H9 (cell line): ENCODE measurements around the gene KRTAP10-3. TPM values are rescaled to one million over a fixed set of nuclear protein-coding genes. Genes with fewer than 3 reads are reported as not detected.

Source experiments
- DNase-seq: peaks from one replicate; pipeline ENCODE4 v3.0.0-alpha.2; 2017
- H2AFZ ChIP-seq: one replicate; pipeline ENCODE4 v1.6.1; 2013; ENCODE audit warnings: mild to moderate bottlenecking, low read length, control low read depth, moderate library complexity
- H2AK5ac ChIP-seq: 2 replicates; pipeline ENCODE4 v1.6.1; 2013; ENCODE audit warnings: low read length, control low read depth, mixed read lengths; ENCODE audit not compliant: insufficient read length
- H2BK120ac ChIP-seq: one replicate; pipeline ENCODE4 v1.6.1; 2013; ENCODE audit warnings: low read depth, mild to moderate bottlenecking, low read length, control low read depth, inconsistent platforms; ENCODE audit not compliant: poor library complexity, severe bottlenecking
- H2BK12ac ChIP-seq: 2 replicates; pipeline ENCODE4 v1.6.1; 2013; ENCODE audit warnings: low read length, control low read depth, mixed read lengths, low read depth; ENCODE audit not compliant: insufficient read length
- H2BK15ac ChIP-seq: 2 replicates; pipeline ENCODE4 v1.6.1; 2013; ENCODE audit warnings: low read depth, low read length, control low read depth
- H2BK20ac ChIP-seq: one replicate; pipeline ENCODE4 v1.6.1; 2013; ENCODE audit warnings: low read depth, mild to moderate bottlenecking, low read length, control low read depth, inconsistent platforms; ENCODE audit not compliant: poor library complexity, severe bottlenecking
- H2BK5ac ChIP-seq: 2 replicates; pipeline ENCODE4 v1.6.1; 2013; ENCODE audit warnings: low read length, control low read depth, mixed read lengths; ENCODE audit not compliant: insufficient read length
- H3K14ac ChIP-seq: 2 replicates; pipeline ENCODE4 v1.6.1; 2013; ENCODE audit warnings: low read length, control low read depth; ENCODE audit not compliant: insufficient read depth
- H3K18ac ChIP-seq: 2 replicates; pipeline ENCODE4 v1.6.1; 2013; ENCODE audit warnings: low read depth, mild to moderate bottlenecking, mixed read lengths, low read length, control low read depth; ENCODE audit not compliant: insufficient read length
- H3K23ac ChIP-seq: 2 replicates; pipeline ENCODE4 v1.6.1; 2013; ENCODE audit warnings: low read length, control low read depth, mixed read lengths, low read depth; ENCODE audit not compliant: insufficient read length
- H3K23me2 ChIP-seq: 2 replicates; pipeline ENCODE4 v1.6.1; 2013; ENCODE audit warnings: low read depth, mild to moderate bottlenecking, mixed read lengths, low read length, control low read depth; ENCODE audit not compliant: insufficient read length, poor library complexity, severe bottlenecking
- H3K27ac ChIP-seq: 2 replicates; pipeline ENCODE4 v1.5.1; 2013; ENCODE audit warnings: low read length, control low read depth, mixed read lengths, low read depth; ENCODE audit not compliant: insufficient read length
- H3K27me3 ChIP-seq: 2 replicates; pipeline ENCODE4 v1.6.1; 2013; ENCODE audit warnings: low read length, control low read depth, inconsistent platforms; ENCODE audit not compliant: insufficient read depth
- H3K4ac ChIP-seq: 2 replicates; pipeline ENCODE4 v1.6.1; 2013; ENCODE audit warnings: low read depth, mild to moderate bottlenecking, control low read depth, inconsistent platforms, low read length, moderate library complexity
- H3K4me1 ChIP-seq: 2 replicates; pipeline ENCODE4 v1.6.1; 2013; ENCODE audit warnings: low read length, control low read depth, inconsistent platforms; ENCODE audit not compliant: insufficient read depth
- H3K4me2 ChIP-seq: 2 replicates; pipeline ENCODE4 v1.6.1; 2013; ENCODE audit warnings: low read length, control low read depth, mixed read lengths; ENCODE audit not compliant: insufficient read length, insufficient read depth
- H3K56ac ChIP-seq: 2 replicates; pipeline ENCODE4 v1.6.1; 2013; ENCODE audit warnings: low read depth, mild to moderate bottlenecking, mixed read lengths, low read length, control low read depth; ENCODE audit not compliant: insufficient read length
- H3K79me1 ChIP-seq: 2 replicates; pipeline ENCODE4 v1.6.1; 2013; ENCODE audit warnings: low read depth, mild to moderate bottlenecking, moderate library complexity, low read length, control low read depth, inconsistent platforms; ENCODE audit not compliant: insufficient read depth, poor library complexity, severe bottlenecking
- H3K79me2 ChIP-seq: 2 replicates; pipeline ENCODE4 v1.6.1; 2013; ENCODE audit warnings: low read length, control low read depth, inconsistent platforms; ENCODE audit not compliant: insufficient read depth
- H3K9ac ChIP-seq: 2 replicates; pipeline ENCODE4 v1.6.1; 2013; ENCODE audit warnings: low read length, control low read depth, mixed read lengths; ENCODE audit not compliant: insufficient read length; ENCODE audit errors: extremely low read depth
- H3K9me3 ChIP-seq: one replicate; pipeline ENCODE4 v1.6.1; 2013; ENCODE audit warnings: low read depth, low read length, inconsistent platforms; ENCODE audit not compliant: control insufficient read depth
- H3T11ph ChIP-seq: one replicate; pipeline ENCODE4 v1.6.1; 2013; ENCODE audit warnings: mild to moderate bottlenecking, low read length, control low read depth, inconsistent platforms
- H4K20me1 ChIP-seq: one replicate; pipeline ENCODE4 v1.6.1; 2013; ENCODE audit not compliant: control insufficient read depth, insufficient read length, insufficient read depth
- H4K5ac ChIP-seq: 2 replicates; pipeline ENCODE4 v1.6.1; 2013; ENCODE audit warnings: low read depth, mild to moderate bottlenecking, mixed read lengths, low read length, control low read depth; ENCODE audit not compliant: insufficient read length
- H4K8ac ChIP-seq: replicated peaks from 2 replicates; pipeline ENCODE4 v1.6.1; 2013; ENCODE audit warnings: low read length, control low read depth, mixed read lengths, low read depth; ENCODE audit not compliant: insufficient read length
- H4K91ac ChIP-seq: 2 replicates; pipeline ENCODE4 v1.6.1; 2013; ENCODE audit warnings: low read depth, mild to moderate bottlenecking, moderate library complexity, mixed read lengths, low read length, control low read depth; ENCODE audit not compliant: insufficient read length
- H3K27ac Mint-ChIP-seq, 3 experiments: 2 replicates in 2 of 3; 3 replicates in 1 of 3; pipeline ENCODE4 v1.8.0; 2020 to 2021; ENCODE audit warnings: mixed read lengths in 3 of 3, mild to moderate bottlenecking in 1 of 3, moderate library complexity in 1 of 3
- H3K27me3 Mint-ChIP-seq: 2 replicates; pipeline ENCODE4 v1.8.0; 2021; ENCODE audit warnings: low read depth, mild to moderate bottlenecking, moderate library complexity, mixed read lengths
- H3K36me3 Mint-ChIP-seq, 3 experiments: 2 replicates in 2 of 3; 3 replicates in 1 of 3; pipeline ENCODE4 v1.8.0; 2020 to 2021; ENCODE audit warnings: low read depth in 3 of 3, mixed read lengths in 3 of 3; ENCODE audit not compliant: insufficient read depth in 1 of 3
- H3K4me1 Mint-ChIP-seq, 2 experiments: 2 replicates each; pipeline ENCODE4 v1.8.0; 2020; ENCODE audit warnings: mixed read lengths in 2 of 2
- H3K4me3 Mint-ChIP-seq, 2 experiments: 2 replicates in 1 of 2; 3 replicates in 1 of 2; pipeline ENCODE4 v1.8.0; 2020 to 2021; ENCODE audit warnings: mild to moderate bottlenecking in 2 of 2, mixed read lengths in 2 of 2, moderate library complexity in 1 of 2
- H3K9me3 Mint-ChIP-seq, 2 experiments: 2 replicates in 1 of 2; 3 replicates in 1 of 2; pipeline ENCODE4 v1.8.0; 2020; ENCODE audit warnings: mild to moderate bottlenecking in 2 of 2, mixed read lengths in 2 of 2, moderate library complexity in 1 of 2
- WGBS: extraction: QIAGEN DNeasy Blood & Tissue Kit; methylation state at CpG from one replicate; pipeline ENCODE4 v1.1.7; 2013; ENCODE audit warnings: missing lambda C conversion rate, low lambda C conversion rate, mixed read lengths; ENCODE audit not compliant: insufficient read length; ENCODE audit errors: extremely low coverage; 5-methylcytosine and 5-hydroxymethylcytosine counted together
- total RNA-seq: library from RNA; stranded (reverse); gene quantifications from 2 replicates; pipeline ENCODE4 v1.2.1, GENCODE V29; 2021
- TF ChIP-seq, protein P1 (sequence below): fragments of 200-600 bp; sonication (generic); conservative IDR thresholded peaks from 3 replicates; pipeline ENCODE4 v1.8.0; 2021; ENCODE audit warnings: antibody characterized with exemption, mild to moderate bottlenecking

KRTAP10-3 gene
- total RNA-seq, 1 experiment from 2014 or later, result not detected

DNA sequence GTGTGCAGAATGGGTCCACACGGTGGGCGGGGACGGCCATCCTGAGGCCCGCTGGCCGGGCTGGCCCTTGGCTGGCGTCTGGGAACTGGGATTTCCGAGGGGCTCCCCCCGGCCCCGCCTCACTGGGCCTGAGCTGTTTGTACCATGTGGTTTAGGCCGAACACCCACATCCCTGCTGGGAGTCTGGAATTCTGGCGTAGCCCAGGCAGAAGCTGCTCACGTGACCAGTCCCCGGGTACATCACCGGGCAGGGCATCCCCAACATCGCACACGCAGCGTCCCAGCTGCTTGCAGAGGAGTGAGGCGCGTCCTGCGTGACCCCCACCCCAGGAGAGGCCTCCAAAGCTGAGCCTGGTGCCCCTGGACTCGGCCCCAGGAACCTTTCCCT lies 43.9 kb upstream of the KRTAP10-3 start:
- Histone ChIP-seq H2BK5ac (no peak overlapping the region), H4K91ac (no peak overlapping the region), H3K23me2 (no peaks in the 10 kb centered on the region), H3K9me3 (no peaks in the 10 kb centered on the region), H3K4me2 (no peak overlapping the region), H2BK120ac (no peak overlapping the region), H3K27me3 (no peaks in the 10 kb centered on the region), H3K79me1 (no peaks in the 10 kb centered on the region), H4K5ac (no peak overlapping the region), H2AK5ac (no peak overlapping the region), H3K4ac (no peak overlapping the region), H3K18ac (no peak overlapping the region), H3K4me1 (no peaks in the 10 kb centered on the region), H4K20me1 (no peaks in the 10 kb centered on the region), H3K14ac (no peak overlapping the region), H2BK12ac (no peak overlapping the region), H4K8ac (no peak overlapping the region), H3T11ph (no peak overlapping the region), H2BK15ac (no peak overlapping the region), H2BK20ac (no peak overlapping the region), H3K79me2 (no peaks in the 10 kb centered on the region), H3K56ac (no peak overlapping the region), H2AFZ (no peak overlapping the region), H3K23ac (no peak overlapping the region), H3K9ac (no peak overlapping the region), H3K27ac (no peak overlapping the region)
- Mint-ChIP-seq H3K36me3 (peaks cover 0 to 4% (median 0%) of the 10 kb centered on the region in 3 experiments; a peak in 1 of 7 replicates), H3K9me3 (peaks cover 0 to 2% of the 10 kb centered on the region in 2 experiments; a peak in 2 of 5 replicates), H3K4me3 (no peak overlapping the region), H3K27me3 (peaks cover 11% of the 10 kb centered on the region), H3K27ac (no peak overlapping the region), H3K4me1 (peaks cover 29 to 33% of the 10 kb centered on the region in 2 experiments)
- no CpG with 5 or more reads among the region's 21 CpGs for WGBS
- TF ChIP-seq, protein P1, sequence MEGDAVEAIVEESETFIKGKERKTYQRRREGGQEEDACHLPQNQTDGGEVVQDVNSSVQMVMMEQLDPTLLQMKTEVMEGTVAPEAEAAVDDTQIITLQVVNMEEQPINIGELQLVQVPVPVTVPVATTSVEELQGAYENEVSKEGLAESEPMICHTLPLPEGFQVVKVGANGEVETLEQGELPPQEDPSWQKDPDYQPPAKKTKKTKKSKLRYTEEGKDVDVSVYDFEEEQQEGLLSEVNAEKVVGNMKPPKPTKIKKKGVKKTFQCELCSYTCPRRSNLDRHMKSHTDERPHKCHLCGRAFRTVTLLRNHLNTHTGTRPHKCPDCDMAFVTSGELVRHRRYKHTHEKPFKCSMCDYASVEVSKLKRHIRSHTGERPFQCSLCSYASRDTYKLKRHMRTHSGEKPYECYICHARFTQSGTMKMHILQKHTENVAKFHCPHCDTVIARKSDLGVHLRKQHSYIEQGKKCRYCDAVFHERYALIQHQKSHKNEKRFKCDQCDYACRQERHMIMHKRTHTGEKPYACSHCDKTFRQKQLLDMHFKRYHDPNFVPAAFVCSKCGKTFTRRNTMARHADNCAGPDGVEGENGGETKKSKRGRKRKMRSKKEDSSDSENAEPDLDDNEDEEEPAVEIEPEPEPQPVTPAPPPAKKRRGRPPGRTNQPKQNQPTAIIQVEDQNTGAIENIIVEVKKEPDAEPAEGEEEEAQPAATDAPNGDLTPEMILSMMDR, result no peak
- DNase-seq, result no peak
